ENCODE data around the gene TNFAIP2.

The TNFAIP2 gene

DNA sequence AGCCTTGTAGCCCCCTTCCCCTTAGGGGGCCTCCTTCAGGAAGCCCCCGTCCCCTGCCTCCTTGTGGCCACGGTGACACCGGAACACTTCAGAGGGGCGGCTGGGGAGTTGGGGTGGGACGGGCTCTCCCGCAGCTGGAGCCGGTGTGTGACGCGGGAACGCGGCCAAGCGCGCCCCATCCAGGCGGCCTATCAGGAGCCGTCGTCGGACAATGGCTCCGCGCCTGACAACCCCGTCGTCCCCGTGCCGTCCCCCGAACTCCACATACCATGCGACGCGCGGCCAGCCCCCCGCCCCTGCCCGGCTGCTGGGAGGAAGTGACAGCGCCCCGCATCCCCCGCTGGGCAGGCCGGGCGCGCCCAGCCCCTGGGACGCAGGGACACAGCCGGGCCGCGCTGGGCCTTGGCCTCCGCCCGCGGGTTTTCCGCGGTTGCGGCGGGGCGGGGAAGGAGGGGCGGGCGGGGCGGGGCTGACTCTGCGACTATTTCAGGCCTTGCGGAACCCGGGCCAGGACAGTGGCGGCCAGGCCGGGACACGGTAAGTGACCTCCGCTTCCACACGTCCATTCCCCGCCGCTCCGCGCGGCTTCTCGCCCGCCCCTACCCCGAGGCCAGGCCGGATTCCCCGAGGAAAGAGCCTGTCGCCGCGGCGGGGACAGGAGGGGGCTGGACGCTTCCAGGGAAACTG lies at the start of gene TNFAIP2:
TSS of gene TNFAIP2 (plus strand) at position 515 of the 687 bp plus-strand sequence. CDS start 2,997 bp downstream, outside the sequence.
- DNase-seq, result no peak

- peak; percentile 31 for DNase-seq
These were observed 49.2 kb upstream of the TNFAIP2 start for GRCh38 chr14:103073876-103074728.

DNA sequence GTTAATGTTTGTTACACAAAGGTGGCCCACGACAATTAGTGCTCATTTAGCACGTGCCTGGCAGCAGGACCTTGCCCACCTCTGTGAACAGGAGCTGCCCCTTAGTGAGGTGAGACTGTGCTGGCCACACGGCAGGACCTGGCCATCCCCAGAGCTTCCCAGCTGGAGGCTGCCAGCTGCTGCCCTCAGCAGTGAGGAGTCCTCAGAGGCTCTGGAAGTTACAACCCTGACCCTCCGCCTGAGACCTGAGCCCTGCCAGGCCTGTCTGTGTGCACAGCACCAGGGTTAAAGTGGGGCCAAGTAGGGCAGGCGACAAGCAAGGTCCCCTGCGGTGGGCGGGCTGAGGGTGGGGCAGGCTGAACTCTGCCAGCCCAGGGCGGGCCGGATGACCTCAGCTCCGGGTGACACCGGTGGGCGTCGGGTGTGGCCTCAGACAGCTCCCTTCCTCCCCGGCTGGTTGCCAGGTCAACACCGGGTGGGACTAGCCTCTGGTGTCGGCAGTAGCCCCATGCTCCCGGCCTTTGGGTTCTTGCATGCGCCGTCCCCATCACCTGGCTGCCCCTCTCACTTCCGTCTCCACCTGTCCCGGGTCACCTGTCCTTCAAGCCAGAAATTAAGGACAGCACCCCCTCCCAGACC lies 48.4 kb upstream of the TNFAIP2 start:
- DNase-seq, result peak; percentile 44

DNA sequence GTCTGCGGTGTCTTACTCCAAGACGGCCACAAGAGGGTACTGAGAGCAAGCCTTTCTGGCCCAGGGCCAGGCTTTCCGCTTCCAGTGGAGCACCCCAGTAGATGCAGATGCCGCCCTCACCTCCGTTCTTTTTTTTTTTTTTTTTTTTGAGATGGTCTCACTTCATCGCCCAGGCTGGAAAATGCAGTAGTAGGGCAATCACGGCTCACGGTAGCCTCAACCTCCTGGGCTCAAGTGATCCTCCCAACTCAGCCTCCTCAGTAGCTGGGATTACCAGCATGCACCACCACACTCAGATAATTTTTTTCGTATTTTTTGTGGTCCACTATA lies 44.9 kb upstream of the TNFAIP2 start:
- DNase-seq, result peak; percentile 80

DNA sequence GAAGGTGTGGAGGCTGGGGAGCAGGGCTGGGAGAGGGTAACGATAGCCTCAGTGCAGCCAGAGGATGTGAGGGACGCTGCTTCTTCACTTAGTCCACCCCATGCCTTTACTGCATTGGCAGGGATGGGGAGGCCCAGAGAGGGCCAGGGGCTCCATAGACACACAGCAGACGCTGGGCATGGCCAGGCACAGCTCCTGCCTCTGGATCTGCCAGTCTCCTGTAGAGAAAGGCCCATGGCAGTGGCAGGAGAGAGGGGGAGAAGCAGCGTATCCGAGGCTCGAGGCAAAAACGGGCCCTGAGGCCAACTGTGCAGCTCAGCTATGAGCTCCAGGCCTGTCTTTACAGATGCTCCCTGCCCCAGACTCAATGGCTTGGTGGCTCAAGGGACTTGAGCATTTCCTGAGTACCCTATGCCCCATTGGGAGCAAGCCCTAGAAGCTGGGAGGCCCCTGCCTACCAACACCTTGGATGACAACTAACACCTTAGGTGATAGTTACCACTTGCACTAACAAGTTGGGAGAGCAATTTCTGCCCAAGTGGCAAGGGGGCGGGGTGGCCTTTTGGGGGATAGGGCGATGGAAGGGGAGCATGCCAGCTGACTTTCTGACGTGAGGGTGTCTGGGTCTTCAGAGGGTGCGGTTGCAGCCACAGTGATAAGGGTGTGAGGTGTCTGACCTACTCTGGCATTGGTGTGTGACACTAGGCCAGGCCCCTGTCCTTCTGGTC lies 44.2 kb upstream of the TNFAIP2 start:
- no peak for DNase-seq

GRCh38 chr14:103081951-103082350 lies 41.3 kb upstream of the TNFAIP2 start:
- DNase-seq, result no peak

DNA sequence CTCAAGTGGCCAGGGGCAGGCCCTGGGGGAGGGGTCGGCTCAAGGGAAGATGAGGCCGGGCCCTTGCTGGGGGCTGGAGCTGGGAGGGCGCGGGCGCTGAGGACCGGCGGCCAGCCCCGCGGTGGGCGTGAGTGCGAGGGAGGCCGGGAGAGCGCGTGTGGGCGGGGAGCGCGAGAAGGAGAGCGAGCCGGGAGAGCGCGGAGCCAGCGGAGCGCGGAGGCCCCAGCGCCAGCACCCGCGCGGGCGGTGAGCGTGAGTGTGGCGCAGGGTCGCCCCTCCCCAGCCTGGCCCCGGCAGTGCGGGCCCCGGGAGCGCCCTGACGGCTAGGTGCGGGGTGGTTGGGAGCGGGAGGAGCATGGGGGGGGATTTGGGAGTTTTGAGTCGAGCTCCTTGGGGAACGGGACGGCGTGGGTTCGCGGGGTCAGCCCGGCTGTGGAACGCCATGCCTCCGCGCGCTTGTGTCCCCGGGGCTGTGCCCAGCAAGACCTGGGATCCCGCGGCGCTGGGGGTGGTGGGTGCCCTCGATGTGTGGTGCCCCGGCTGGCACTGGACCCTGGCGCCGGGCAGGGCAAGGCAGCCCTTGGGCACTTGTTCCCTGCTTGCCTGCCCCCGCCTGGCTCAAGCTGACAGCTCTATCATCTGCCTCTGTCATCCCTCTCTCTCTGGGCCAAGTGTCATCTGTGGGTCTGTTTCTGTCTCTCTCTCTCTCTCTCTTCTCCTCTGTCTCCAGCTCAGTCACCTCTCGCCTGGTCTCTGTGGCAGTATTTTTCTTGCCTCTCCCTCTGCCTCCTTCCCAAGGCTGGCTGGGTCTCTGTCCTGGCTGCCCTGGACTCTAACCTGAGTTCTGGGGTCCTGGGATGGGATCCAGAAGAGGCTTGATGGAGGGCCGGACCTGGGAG lies 39.0 kb upstream of the TNFAIP2 start, which contains the start of gene LBHD2:
TSS of gene LBHD2 (plus strand) at position 190 of the 899 bp plus-strand sequence. CDS start 1,803 bp downstream, outside the sequence.
- DNase-seq, result no peak

DNA sequence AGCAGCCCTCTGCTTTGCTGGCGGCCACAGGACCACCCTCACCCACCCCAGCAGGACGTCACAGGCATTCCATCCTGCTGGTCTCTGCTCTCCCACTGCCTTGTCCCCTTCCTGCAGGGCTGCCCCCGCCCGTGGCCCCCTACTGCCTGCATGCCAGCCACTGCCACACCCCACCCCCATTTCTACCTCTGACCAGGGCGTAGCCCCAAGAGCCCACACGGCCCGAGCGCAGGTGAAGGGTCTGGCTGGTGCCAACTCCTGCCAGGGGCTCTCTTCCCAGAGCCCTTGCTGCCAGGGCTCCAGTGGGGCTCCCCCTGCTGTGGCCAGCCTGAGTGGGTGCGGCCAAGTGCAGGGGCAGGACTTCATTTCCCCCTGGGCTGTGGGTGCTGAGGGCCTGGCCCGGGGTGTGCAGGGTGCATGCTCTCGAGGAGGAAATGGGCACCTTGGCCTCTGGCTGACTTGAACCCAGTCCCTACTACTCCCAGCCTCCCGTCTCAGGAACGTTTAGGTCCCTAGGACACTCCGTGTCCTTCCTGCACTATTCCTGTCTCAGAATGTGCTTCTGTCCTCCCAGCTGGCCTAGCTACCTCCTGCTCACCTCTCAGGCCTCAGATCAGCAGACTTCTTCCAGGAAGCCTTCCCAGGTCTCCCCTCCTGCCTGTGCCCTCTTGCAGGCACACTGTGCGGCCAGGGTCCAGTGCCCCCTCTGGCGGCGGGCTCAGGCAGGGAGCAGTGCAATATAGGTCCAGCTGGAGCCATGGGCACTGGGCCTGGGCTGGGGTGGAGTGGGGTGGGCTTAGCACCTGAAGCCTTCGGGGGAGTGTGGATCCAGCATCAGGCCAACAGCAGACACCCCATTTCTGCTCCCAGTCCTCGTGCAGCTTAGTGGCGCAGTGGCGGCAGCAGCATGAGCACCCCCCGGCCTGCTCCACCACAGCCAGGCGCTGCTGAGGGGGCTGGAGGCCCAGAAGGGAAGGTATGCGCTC lies 37.9 kb upstream of the TNFAIP2 start:
- no peak for DNase-seq

- DNase-seq, result no peak
These were observed 36.4 kb upstream of the TNFAIP2 start for GRCh38 chr14:103086771-103087342.

- DNase-seq, result no peak
These were observed 35.9 kb upstream of the TNFAIP2 start for GRCh38 chr14:103087343-103087835.

DNA sequence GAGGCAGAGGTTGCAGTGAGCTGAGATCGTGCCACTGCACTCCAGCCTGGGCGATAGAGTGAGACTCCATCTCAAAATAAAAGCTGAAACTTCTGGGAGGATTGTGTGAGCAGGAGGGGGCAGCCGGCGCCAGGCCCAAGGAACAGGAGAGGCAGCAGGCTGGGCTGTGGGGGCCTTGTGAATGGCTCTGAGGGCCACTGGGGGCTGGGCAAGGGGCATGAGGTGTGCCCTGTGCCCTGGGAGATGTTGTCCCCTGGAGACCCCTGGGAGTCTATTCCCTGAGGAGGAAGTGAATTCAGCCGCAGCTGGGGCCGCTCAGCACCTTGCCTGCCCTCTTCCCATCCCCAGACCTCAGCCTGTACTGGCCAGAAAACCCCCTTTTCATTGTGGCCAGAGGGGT lies 34.3 kb upstream of the TNFAIP2 start:
- DNase-seq, result no peak

- DNase-seq, result no peak
These were observed 33.6 kb upstream of the TNFAIP2 start for GRCh38 chr14:103089386-103090335.

- no peak for DNase-seq
These were observed 32.7 kb upstream of the TNFAIP2 start for GRCh38 chr14:103090481-103091020.

GRCh38 chr14:103091041-103091882 lies 32.0 kb upstream of the TNFAIP2 start:
- peak; percentile 53 for DNase-seq

- no peak for DNase-seq
These were observed 31.4 kb upstream of the TNFAIP2 start for GRCh38 chr14:103091883-103092222.

GRCh38 chr14:103093856-103094405 lies 29.3 kb upstream of the TNFAIP2 start:
- DNase-seq, result no peak

All from DMS53 (cell line).